Activated naive CD4-positive, alpha-beta T cell treated with Interleukin-2 at 50 U/mL for 16 hours (primary cell): ENCODE results near the gene F8.

Experiments used
- DNase-seq: peaks from one replicate; pipeline ENCODE4 v3.0.0-alpha.2; 2020

F8 gene

DNA sequence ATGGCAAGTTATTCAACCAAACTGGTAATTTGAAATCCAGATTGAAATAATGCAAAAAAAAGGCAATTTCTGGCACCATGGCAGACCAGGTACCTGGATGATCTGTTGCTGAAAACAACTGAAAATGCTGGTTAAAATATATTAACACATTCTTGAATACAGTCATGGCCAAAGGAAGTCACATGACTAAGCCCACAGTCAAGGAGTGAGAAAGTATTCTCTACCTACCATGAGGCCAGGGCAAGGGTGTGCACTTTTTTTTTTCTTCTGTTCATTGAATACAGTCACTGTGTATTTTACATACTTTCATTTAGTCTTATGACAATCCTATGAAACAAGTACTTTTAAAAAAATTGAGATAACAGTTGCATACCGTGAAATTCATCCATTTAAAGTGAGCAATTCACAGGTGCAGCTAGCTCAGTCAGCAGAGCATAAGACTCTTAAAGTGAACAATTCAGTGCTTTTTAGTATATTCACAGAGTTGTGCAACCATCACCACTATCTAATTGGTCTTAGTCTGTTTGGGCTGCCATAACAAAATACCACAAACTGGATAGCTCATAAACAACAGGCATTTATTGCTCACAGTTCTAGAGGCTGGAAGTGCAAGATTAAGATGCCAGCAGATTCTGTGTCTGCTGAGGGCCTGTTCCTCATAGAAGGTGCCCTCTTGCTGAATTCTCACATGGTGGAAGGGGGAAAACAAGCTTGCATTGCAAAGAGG is 212.4 kb downstream of the F8 start:
- DNase-seq = no peak

DNA sequence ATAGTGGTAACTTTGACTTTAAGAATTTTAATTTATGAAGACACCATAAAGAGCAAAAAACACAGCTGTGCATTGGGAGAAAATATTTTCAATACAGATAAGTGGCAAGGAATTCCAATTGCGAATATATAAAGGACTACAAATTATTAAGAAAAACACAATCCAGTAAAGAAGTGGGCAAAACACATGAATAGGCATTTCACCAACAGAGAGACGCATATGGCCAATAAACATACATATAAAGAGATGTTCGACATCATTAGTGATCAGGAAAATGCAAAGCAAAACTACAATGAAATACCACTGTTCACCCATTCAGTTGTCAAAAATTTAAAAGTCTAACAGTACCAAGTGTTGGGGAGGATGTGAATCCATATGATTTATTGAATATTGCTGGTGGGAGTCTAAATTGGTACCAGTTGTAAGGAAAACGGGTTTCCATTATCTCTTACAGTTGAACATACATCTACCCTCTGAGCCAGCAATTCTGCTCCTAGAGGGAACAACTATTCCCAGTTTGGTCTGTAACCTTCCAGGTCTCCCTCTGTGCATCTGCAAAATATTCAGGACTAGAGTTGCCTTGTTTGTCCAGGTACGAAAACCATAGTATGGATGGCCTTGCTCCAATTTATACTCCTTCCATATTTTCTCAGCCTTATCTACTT is 215.6 kb downstream of the F8 start:
- DNase-seq = no peak

DNA sequence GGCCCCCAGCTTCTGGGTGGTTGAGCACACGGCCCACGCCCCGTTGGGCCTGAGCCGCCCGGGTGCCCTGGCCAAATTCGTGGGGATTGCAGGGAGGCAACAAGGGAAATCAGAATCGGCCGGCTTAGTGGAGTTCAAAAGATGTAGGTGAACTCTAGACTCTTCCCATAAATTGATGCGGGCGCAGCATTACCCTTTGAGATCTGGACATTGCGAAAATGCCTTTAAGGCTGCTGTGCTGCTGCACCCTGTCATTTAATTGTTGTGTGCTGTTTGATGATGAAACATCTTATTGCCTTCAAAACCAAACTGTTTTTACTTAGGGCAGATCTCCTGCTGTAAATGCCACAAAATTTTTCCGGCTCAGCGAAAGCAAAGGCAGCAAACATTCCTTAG is 216.8 kb downstream of the F8 start:
- DNase-seq = no peak

DNA sequence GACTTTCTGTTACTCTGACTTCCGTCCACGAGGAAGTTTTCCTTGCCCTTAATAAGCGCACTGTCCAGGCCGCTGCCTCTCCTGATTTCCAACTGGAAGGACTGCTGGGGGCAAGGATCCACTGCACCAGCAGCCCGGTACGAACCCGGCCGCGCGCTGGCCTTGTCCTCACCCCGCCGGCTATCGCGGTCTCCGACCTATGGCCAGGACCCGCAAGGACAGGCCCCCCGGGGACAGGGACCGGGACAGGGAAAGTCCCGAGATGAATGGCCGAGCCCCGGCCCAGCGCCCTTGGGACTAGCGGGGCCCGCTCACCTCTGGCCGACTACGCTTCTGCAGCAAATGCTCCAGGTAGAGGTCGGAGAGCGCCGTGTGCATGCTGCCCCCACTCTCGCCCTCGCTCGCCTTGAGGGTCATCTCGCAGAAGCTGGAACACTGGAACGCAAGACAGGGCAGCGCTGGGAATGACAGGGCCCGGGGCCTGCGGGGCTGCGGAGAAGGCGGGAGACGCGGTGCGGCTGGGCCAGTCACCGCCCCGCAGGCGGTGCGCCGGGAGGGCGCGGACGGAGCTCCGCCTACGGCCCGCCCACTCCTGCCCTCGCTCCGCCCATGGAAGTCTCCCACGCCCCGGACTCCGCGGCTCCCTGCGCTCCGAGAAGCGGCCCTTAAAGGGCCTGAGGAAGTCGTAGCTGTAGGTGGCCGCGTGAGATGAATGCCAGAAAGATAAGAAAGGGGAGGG is 217.4 kb downstream of the F8 start, which contains the start of gene MPP1:
MPP1 (minus strand) TSS at position 529 of the 739 bp plus-strand sequence; CDS start at position 417, 112 bp downstream.
- peak; percentile 70 for DNase-seq

DNA sequence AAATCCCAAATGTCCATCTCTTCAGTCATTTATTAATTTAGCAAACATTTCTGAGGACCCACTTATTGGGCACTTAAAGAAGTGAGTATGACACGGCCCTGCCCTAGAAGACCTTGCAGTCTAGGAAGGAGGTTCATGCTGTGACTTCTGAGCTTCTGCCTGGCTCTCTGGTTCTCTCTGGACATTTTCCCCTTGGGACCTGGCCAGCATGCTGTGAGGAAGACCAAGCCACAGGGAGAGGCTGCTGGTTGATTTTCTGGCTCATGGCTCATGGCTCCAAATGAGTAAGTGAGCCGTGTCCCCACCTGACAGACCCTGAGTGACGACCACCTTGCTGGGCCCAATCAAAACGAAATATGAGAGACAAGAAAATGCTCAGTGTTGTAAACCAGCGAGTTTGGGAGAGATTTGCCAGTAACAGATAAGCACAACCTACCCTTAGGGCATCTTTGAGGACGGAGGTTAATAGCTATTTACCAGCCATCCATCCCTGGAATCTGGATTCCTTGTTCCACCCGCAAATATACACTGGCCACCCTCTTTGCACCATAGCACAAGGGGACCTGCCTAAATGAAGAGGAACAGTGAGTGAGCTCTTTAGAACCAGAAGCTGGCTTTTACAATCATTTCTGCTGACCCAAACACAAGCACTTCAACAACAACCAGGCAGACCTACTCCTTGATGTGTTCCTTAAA is 218.1 kb downstream of the F8 start:
- no peak for DNase-seq

DNA sequence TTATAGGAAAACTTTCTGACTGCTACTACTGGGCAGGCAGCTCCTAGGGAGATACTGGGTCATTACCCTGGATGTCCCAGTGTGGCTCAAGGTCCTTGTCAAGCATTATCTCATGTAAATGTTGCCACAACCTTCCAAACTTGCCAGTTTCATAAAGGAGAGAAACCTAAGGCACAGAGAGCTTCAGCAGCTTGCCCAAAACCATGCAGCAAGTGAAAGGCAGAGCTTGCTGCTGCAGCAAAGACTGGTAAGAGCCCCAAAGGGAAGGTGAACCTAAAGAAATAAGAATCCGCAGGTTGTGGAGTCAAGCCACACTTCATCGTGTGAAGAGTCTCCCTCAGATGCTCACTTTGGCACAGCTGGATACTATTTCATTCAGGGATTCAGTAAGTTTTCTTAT is 219.6 kb downstream of the F8 start:
- DNase-seq = no peak

DNA sequence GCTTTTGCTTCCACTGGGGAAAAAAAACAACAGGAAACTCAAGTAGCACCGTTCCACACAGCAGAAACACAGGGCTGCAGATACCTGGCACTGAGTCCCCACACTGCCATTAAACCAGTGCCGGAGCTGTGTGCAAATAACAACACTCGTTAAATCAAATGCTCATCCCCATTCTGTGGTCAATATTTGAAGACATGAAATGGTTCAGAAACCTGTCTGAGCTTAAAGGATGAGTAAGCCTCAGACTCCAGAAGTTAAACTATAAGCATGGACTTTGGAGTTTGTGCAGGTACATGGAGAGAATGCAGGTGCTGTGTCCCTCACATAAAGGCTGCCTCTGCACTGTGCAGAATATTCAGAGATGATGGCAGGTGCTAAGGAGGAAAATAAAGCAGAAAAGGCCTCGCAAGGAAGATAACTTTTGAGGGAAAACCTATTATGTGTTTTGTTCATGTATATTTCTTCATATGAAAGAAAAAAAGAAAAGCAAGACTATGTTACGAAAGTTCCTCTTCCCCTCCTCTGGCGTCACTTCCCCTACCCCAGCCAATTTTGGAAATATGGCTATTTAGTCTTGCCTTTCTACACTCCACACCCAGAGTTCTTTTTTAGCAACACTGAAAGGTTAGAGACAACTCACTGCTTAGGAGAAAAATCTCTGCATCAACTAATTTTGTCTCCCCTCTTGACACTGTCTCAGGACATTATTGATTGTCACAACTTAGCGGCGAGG is 221.9 kb downstream of the F8 start:
- DNase-seq = no peak

DNA sequence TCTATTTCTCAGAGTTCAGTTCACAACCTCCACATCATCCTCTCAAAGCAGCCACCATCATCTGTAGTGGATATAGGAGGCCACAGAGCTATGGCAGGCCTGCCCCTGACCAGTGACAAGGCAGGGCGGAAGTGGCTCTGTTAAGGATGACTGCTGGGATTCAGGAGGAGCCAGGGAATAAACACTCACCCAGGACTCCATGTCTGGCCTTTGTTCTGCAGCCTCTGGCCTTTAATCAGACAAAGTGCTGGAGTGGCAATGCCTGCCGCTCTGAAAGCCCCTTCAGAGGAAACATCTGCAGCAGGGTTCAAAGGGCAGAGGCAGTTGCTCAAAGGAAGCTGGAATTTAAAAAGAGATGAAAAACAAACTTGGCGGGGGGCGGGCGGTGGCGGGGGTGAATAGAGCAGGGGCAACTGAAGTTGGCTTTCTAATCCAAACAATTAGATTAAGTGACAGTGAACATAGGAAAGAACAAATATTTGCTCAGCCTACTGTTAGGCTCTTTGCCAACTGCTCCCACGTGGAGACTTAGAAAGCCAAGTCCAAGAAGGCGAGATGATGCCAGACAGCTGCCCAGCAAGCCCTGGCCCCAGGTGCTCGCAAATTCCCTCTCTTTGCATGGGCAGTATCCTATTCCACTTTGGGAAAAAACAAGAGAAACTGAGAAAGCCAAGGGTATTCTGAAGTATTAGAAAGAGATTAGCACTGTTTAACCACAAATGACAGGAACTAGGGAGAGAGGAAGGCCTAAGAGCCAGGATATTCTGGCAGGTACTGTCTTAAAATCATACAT is 222.8 kb downstream of the F8 start:
- DNase-seq = no peak

DNA sequence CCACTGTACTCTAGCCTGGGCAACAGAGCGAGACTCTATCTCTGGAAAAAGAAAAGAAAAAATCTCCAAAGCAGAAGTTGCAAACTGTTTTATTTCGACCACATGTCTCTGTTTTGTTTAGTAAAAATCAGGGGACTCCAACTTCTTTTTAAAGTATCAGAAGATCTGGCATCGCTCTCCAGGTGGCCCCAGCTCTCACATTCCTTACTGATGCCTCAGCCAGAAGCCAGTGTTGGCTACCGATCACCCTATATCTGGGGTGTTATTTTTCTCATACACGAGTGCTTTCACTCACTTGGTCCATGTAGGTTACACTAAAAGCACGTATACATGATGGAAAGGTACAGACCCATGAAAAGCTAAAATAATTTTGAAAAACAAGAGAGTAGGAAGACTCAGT is 225.5 kb downstream of the F8 start:
- DNase-seq = no peak

DNA sequence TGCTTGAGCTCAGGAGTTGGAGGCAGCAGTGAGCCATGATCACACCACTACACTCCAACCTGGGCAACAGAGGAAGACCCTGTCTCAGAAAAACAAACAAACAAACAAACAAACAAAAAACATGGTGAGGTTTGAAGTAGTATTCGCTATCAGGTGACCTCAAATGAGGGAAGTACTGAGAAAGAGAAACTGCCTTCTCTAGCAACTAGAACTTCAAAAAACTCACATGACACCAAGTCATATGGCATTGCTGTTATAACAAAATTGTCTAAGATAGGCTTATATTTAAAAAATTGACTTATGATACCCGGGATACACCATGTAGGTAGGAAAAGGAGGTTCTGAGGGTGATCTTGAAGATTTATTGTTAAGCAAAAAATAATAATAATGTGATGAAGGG is 227.5 kb downstream of the F8 start:
- DNase-seq = no peak

DNA sequence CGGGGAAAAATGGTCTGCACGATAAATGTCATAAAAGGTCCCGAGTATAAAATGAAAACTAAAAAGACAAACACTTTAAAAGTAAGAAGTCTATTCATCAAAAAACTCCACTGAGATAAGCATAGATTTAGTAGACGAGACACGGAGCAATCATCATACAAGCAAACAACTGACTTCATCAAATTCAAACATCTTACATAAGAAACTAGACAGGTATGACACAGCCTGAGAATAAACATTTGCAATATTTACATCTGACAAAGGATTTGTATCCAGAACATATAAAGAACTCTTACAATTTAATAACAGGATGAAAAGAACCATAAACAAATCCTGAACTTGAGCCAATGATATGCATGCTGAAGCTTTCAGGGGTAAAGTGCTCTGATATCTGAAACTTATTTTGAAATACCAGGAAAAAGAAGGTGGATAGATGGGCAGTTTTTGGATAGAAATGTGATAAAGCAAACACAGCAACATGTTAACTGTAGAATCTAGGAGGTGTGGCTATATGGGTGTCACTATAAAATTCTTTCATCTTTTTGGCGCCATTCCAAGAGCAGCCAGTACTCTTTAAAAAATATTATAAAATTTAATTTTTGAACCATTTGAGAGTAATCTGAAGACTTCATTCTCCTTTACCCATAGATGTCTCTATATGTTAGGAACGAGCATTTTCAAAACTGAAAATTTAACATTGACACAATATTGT is 229.3 kb downstream of the F8 start:
- no peak for DNase-seq

DNA sequence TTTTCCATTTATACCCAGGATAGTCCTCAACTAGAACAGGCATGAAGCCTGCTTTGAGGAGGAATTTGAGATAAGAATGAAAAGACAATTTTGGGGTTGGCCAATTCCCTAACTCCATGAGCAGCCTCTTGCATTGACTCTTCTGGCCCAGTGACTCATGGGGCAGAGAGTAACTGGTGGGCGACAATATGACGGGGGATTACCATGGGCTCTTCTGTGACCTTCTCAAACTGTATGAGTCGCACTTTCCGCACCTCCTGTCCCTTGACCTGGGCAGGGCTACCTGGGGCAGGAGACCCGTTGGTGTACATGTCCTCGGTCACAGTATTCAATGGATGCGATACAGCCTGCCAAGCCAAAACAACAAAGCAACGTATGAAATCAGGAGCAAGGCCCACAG is 230.6 kb downstream of the F8 start:
- DNase-seq = no peak

DNA sequence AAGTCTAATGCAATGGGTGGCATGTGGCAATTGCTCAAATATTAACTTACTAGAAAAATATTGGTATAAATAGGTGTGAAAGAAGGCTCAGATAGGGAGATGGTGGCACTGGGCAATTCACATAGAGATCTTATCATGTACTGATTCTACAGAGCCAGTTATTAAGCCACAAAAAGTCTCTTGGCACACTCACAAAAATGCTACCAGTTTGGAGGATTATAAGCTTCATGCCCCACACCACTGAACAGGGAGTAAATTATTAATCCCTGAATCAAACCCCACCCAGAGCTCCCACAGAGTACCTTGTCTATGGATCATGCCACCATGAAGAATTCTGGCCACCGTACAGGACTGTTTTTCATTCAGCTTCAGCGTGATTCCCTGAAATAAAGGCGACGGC is 231.1 kb downstream of the F8 start:
- no peak for DNase-seq
